Fibroblast of lung (primary cell): ENCODE results near the gene ZNF106. TPM values are rescaled to one million over a fixed set of nuclear protein-coding genes. Genes with fewer than 3 reads are reported as not detected.

ENCODE experiments used
- DNase-seq, 2 donors: peaks; one replicate each; pipeline versions ENCODE4 v3.0.0 to v3.0.0-alpha.2; 2010; ENCODE audit warnings: low read depth in 2 of 2
- H2AFZ ChIP-seq: 2 replicates; pipeline ENCODE4 v1.5.1; 2012; ENCODE audit warnings: low read length, control low read depth, inconsistent platforms
- H3K27ac ChIP-seq: 2 replicates; pipeline ENCODE4 v1.5.1; 2011; ENCODE audit warnings: low read length, control low read depth; ENCODE audit not compliant: insufficient read depth
- H3K27me3 ChIP-seq: 2 replicates; pipeline ENCODE4 v1.5.1; 2011; ENCODE audit warnings: mild to moderate bottlenecking, low read length; ENCODE audit not compliant: control insufficient read depth, insufficient read depth
- H3K36me3 ChIP-seq: 2 replicates; pipeline ENCODE4 v1.5.1; 2011; ENCODE audit warnings: low read length; ENCODE audit not compliant: control insufficient read depth, insufficient read depth
- H3K4me1 ChIP-seq: 2 replicates; pipeline ENCODE4 v1.5.1; 2011; ENCODE audit warnings: low read length; ENCODE audit not compliant: control insufficient read depth, insufficient read depth; ENCODE audit errors: extremely low read depth
- H3K4me2 ChIP-seq: 2 replicates; pipeline ENCODE4 v1.5.1; 2011; ENCODE audit warnings: low read length, control low read depth; ENCODE audit not compliant: insufficient read depth; ENCODE audit errors: extremely low read depth
- H3K4me3 ChIP-seq, 4 experiments: fragments of 200-600 bp in 1 of 4; sonication (generic) in 1 of 4; replicated peaks in 1 of 4; 2 replicates each; pipeline ENCODE4 v1.5.1; 2011 to 2016; ENCODE audit warnings: low read length in 4 of 4, low read depth in 3 of 4, mild to moderate bottlenecking in 3 of 4, control low read depth in 2 of 4, inconsistent platforms in 1 of 4, mixed read lengths in 1 of 4; ENCODE audit not compliant: insufficient read depth in 1 of 4; ENCODE audit errors: control extremely low read depth in 1 of 4
- H3K79me2 ChIP-seq: 2 replicates; pipeline ENCODE4 v1.5.1; 2012; ENCODE audit warnings: mild to moderate bottlenecking, low read length, inconsistent platforms; ENCODE audit not compliant: control insufficient read depth, insufficient read depth
- H3K9ac ChIP-seq: 2 replicates; pipeline ENCODE4 v1.5.1; 2011; ENCODE audit warnings: mild to moderate bottlenecking, low read length, control low read depth; ENCODE audit not compliant: insufficient read depth
- H3K9me3 ChIP-seq: 2 replicates; pipeline ENCODE4 v1.5.1; 2012; ENCODE audit warnings: low read depth, low read length; ENCODE audit not compliant: control insufficient read depth, insufficient read depth
- H4K20me1 ChIP-seq: 2 replicates; pipeline ENCODE4 v1.5.1; 2011; ENCODE audit warnings: low read length; ENCODE audit not compliant: control insufficient read depth, insufficient read depth; ENCODE audit errors: extremely low read depth
- EZH2 ChIP-seq: IDR thresholded peaks from 2 replicates; pipeline ENCODE4 v1.5.1; 2012; ENCODE audit warnings: low read length, control low read depth, mild to moderate bottlenecking; ENCODE audit errors: missing control alignments
- polyA plus RNA-seq, 2 donors: library from polyadenylated mRNA; depleted of rRNA in 1 of 2; stranded (reverse) in 1 of 2; unstranded in 1 of 2; fragments of >200 nt; gene quantifications; 2 replicates each; pipeline ENCODE4 v1.2.1, GENCODE V29; 2011 to 2012; ENCODE audit warnings: missing spikeins in 1 of 2
- total RNA-seq: library from RNA; depleted of rRNA; stranded (reverse); fragments of >200 nt; gene quantifications from 2 replicates; pipeline ENCODE4 v1.2.1, GENCODE V29; 2014
- TF ChIP-seq, protein P1 (sequence below), 2 donors: IDR thresholded peaks in 1 of 2; conservative IDR thresholded peaks in 1 of 2; 1 replicate in 1 of 2; 2 replicates in 1 of 2; pipeline ENCODE4 v1.5.1; 2011 to 2012; ENCODE audit warnings: low read length in 2 of 2, control low read depth in 1 of 2, inconsistent platforms in 1 of 2, low read depth in 1 of 2, mild to moderate bottlenecking in 1 of 2

Gene ZNF106
- total and polyA plus RNA-seq, 2 donors (not counting 1 experiment from before 2014, with no cell fraction given) = 54.4 to 149 TPM

DNA sequence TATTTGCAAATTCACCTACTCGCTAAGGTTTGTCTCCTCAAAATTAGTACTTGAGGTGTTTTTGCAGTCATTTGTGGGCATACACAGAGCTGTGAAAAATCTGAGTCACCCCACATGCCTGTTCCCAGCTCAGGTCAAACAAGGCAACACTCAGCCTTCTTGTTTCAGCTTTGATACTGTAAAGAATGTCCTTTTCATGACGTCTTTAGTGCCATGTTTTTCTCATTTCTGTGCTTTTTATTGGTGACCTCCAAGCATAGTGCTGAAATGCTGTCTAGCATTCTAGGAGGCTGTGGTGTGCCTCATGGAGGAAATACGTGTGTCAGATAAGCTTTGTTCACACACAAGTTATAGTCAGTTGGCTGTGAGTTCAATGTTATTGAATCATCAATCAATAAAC is 122.8 kb downstream of the ZNF106 start:
- DNase-seq = no peak
- H3K4me1 ChIP-seq = no peaks in the 10 kb centered on the region

DNA sequence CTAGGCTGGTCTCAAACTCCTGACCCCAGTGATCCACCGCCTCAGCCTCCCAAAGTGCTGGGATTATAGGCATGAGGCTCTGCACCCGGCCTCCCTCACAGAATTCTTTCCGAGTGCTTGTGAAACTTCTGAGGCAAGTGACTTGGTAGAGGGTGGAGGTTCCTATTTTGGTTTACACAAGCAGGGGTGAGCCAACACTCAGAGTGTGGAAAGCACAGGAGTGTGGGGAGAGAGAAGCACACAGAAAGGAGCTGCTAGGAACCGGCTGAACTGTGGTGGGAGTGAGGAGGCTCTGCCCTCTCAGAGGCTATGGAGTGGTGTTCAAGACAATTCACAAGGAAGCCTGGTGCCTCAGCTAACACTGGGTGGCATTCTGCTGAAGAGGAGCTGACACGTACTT is 123.9 kb downstream of the ZNF106 start:
- Histone ChIP-seq H4K20me1 (no peaks in the 10 kb centered on the region), H3K27me3 (no peaks in the 10 kb centered on the region), H3K4me1 (no peaks in the 10 kb centered on the region), H3K36me3 (no peaks in the 10 kb centered on the region), H3K79me2 (no peaks in the 10 kb centered on the region), H3K4me3 (no peak overlapping the region), H3K4me2 (no peak overlapping the region), H3K9ac (no peak overlapping the region), H3K9me3 (no peaks in the 10 kb centered on the region), H2AFZ (no peak overlapping the region), H3K27ac (no peak overlapping the region)
- no peak for DNase-seq
- no peak for TF ChIP-seq EZH2
- TF ChIP-seq, protein P1, sequence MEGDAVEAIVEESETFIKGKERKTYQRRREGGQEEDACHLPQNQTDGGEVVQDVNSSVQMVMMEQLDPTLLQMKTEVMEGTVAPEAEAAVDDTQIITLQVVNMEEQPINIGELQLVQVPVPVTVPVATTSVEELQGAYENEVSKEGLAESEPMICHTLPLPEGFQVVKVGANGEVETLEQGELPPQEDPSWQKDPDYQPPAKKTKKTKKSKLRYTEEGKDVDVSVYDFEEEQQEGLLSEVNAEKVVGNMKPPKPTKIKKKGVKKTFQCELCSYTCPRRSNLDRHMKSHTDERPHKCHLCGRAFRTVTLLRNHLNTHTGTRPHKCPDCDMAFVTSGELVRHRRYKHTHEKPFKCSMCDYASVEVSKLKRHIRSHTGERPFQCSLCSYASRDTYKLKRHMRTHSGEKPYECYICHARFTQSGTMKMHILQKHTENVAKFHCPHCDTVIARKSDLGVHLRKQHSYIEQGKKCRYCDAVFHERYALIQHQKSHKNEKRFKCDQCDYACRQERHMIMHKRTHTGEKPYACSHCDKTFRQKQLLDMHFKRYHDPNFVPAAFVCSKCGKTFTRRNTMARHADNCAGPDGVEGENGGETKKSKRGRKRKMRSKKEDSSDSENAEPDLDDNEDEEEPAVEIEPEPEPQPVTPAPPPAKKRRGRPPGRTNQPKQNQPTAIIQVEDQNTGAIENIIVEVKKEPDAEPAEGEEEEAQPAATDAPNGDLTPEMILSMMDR (conservative IDR thresholded peaks at IDR 0.05 in 1 of 2, IDR thresholded peaks at IDR 0.05 in 1 of 2; ENCODE audit: low read depth in 1 of 2, low read length in 2 of 2) = no peak

More for the DNA sequence above, 122.8 kb downstream of the ZNF106 start:
- Histone ChIP-seq H3K4me2 (no peak overlapping the region), H2AFZ (no peak overlapping the region), H3K4me3 (no peak overlapping the region), H3K9me3 (no peaks in the 10 kb centered on the region), H4K20me1 (no peaks in the 10 kb centered on the region), H3K9ac (no peak overlapping the region), H3K79me2 (no peaks in the 10 kb centered on the region), H3K36me3 (no peaks in the 10 kb centered on the region), H3K27ac (no peak overlapping the region), H3K27me3 (no peaks in the 10 kb centered on the region)
- TF ChIP-seq, protein P1 (conservative IDR thresholded peaks at IDR 0.05 in 1 of 2, IDR thresholded peaks at IDR 0.05 in 1 of 2; ENCODE audit: low read depth in 1 of 2, low read length in 2 of 2) = no peak
- TF ChIP-seq EZH2 = no peak

DNA sequence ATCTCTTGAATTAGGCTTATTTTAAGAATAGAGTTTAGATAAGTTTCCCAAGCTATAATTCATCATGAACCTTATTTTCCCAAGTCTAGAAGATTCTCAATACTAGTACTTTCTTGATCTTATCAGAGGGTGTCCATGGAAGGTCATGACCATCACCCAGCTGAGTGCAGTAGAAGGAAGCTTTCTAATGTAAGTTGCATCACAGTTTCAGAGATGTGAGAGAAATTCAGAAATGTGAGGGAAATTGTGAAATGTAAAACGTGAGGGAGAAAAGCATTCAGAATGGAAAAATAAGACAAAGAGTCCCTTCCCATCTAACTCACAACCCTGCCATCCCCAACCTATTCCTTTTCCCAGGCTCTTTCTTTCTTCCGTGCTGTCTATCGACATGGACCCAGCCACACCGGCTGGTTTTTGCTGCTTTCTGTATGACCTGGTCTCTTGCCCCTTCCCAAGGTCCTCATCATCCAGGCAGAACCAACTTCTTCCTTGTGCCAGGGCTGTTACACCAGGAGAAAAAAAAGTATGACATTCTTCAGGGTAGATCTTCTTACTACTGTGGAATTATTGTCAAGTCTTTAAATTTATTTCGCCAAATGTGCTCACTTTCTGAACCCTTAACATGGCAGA is 124.9 kb downstream of the ZNF106 start:
- H3K36me3 ChIP-seq = no peaks in the 10 kb centered on the region
- no peaks in the 10 kb centered on the region for H3K79me2 ChIP-seq
- H3K4me1 ChIP-seq = no peaks in the 10 kb centered on the region
- no peak overlapping the region for H3K4me3 ChIP-seq
- H3K9me3 ChIP-seq = no peaks in the 10 kb centered on the region
- no peak overlapping the region for H3K4me2 ChIP-seq
- H3K27ac ChIP-seq = no peak overlapping the region
- TF ChIP-seq EZH2 = no peak
- TF ChIP-seq, protein P1 (conservative IDR thresholded peaks at IDR 0.05 in 1 of 2, IDR thresholded peaks at IDR 0.05 in 1 of 2; ENCODE audit: low read depth in 1 of 2, low read length in 2 of 2) = no peak
- DNase-seq = no peak
- no peak overlapping the region for H2AFZ ChIP-seq
- no peak overlapping the region for H3K9ac ChIP-seq
- no peaks in the 10 kb centered on the region for H4K20me1 ChIP-seq
- H3K27me3 ChIP-seq = no peaks in the 10 kb centered on the region
